HG03575 (cell line): ENCODE results near the gene DHX16.

ENCODE experiments used
- ATAC-seq: cut with Tn5 transposase; IDR thresholded peaks from one replicate; pipeline ENCODE4 v1.9.1; 2021; ENCODE audit not compliant: unreplicated experiment, insufficient number of reproducible peaks, low FRiP score; ENCODE audit errors: extremely low read depth

Gene DHX16

GRCh38 chr6:30703011-30703410, 30.2 kb upstream of the DHX16 start:
- no peak for ATAC-seq

GRCh38 chr6:30700340-30700739, 27.5 kb upstream of the DHX16 start:
- ATAC-seq = no peak

GRCh38 chr6:30696432-30696831, 23.6 kb upstream of the DHX16 start:
- ATAC-seq = no peak

- no peak for ATAC-seq
Observed at GRCh38 chr6:30691208-30691847, 18.5 kb upstream of the DHX16 start.

GRCh38 chr6:30690403-30691207, 17.8 kb upstream of the DHX16 start, which contains the start of gene NRM:
NRM (minus strand) TSS chr6:30690984; CDS start chr6:30690974, 10 bp downstream.
- ATAC-seq = no peak

GRCh38 chr6:30689985-30690384, 17.2 kb upstream of the DHX16 start:
- ATAC-seq = no peak

- ATAC-seq = no peak
Observed at GRCh38 chr6:30689022-30689865, 16.4 kb upstream of the DHX16 start.

GRCh38 chr6:30688569-30688968, 15.8 kb upstream of the DHX16 start:
- ATAC-seq = no peak

- ATAC-seq = no peak
Observed at GRCh38 chr6:30687659-30688431, 15.0 kb upstream of the DHX16 start.

- ATAC-seq = no peak
Observed at GRCh38 chr6:30686908-30687658, 14.3 kb upstream of the DHX16 start.

GRCh38 chr6:30686009-30686907, 13.5 kb upstream of the DHX16 start, which contains the start of gene PPP1R18:
PPP1R18 (minus strand) TSS chr6:30686645; CDS start chr6:30686018, 627 bp downstream.
- no peak for ATAC-seq

- ATAC-seq = no peak
Observed at GRCh38 chr6:30685157-30686008, 12.6 kb upstream of the DHX16 start.

GRCh38 chr6:30684386-30685156, 11.8 kb upstream of the DHX16 start:
- ATAC-seq = no peak

GRCh38 chr6:30683980-30684338, 11.2 kb upstream of the DHX16 start:
- no peak for ATAC-seq

- no peak for ATAC-seq
Observed at GRCh38 chr6:30683183-30683979, 10.6 kb upstream of the DHX16 start.
